ENCODE results near the gene TMEM117.
A peak's percentile ranks its signal among the peaks of the same experiment; 100 is the strongest.
"Not testable (repeated sequence)": the region's sequence is repeated elsewhere in the genome, so short reads cannot be mapped to it uniquely, and the experiment has no call there.

Gene TMEM117

GRCh38 chr12:44118946-44119345 is 283.1 kb downstream of the TMEM117 start:
- DNase-seq, result no peak

GRCh38 chr12:44126806-44127205 is 290.9 kb downstream of the TMEM117 start:
- DNase-seq, result no peak

- DNase-seq, result no peak
These were observed 292.3 kb downstream of the TMEM117 start for GRCh38 chr12:44127966-44128710.

- peak; percentile 28 to 63 for DNase-seq
These were observed 307.3 kb downstream of the TMEM117 start for GRCh38 chr12:44143175-44143574.

- no peak for DNase-seq
These were observed 313.1 kb downstream of the TMEM117 start for GRCh38 chr12:44148936-44149335.

- DNase-seq, result peak in 1 of 2 experiments; percentile 58
These were observed 318.2 kb downstream of the TMEM117 start for GRCh38 chr12:44154128-44154527.

- no peak for DNase-seq
These were observed 319.5 kb downstream of the TMEM117 start for GRCh38 chr12:44155358-44155757.

GRCh38 chr12:44157359-44157758 is 321.5 kb downstream of the TMEM117 start:
- DNase-seq, result no peak

GRCh38 chr12:44158746-44159145 is 322.9 kb downstream of the TMEM117 start:
- peak in 1 of 2 experiments; percentile 5 for DNase-seq

- peak in 1 of 2 experiments; percentile 15 for DNase-seq
These were observed 323.3 kb downstream of the TMEM117 start for GRCh38 chr12:44159216-44159615.

- no peak for DNase-seq
These were observed 324.0 kb downstream of the TMEM117 start for GRCh38 chr12:44159862-44160261.

- no peak for DNase-seq
These were observed 327.1 kb downstream of the TMEM117 start for GRCh38 chr12:44162961-44163360.

GRCh38 chr12:44174053-44174452 is 338.2 kb downstream of the TMEM117 start:
- no peak for DNase-seq

- DNase-seq, result no peak
These were observed 348.8 kb downstream of the TMEM117 start for GRCh38 chr12:44184499-44185206.

- no peak for DNase-seq
These were observed 357.4 kb downstream of the TMEM117 start for GRCh38 chr12:44193281-44193680.

GRCh38 chr12:44195719-44196118 is 359.8 kb downstream of the TMEM117 start:
- not testable (repeated sequence) for DNase-seq

GRCh38 chr12:44206045-44206444 is 370.2 kb downstream of the TMEM117 start:
- DNase-seq, result no peak

GRCh38 chr12:44217146-44217883 is 381.4 kb downstream of the TMEM117 start:
- no peak for DNase-seq

GRCh38 chr12:44223736-44224135 is 387.9 kb downstream of the TMEM117 start:
- peak; percentile 40 to 73 for DNase-seq

- DNase-seq, result peak; percentile 32 to 58
These were observed 388.7 kb downstream of the TMEM117 start for GRCh38 chr12:44224399-44225148.

- DNase-seq, result peak; percentile 32 to 80
These were observed 389.2 kb downstream of the TMEM117 start for GRCh38 chr12:44225149-44225510.

GRCh38 chr12:44227616-44228015 is 391.7 kb downstream of the TMEM117 start:
- DNase-seq, result peak in 1 of 2 experiments; percentile 22

- no peak for DNase-seq
These were observed 394.0 kb downstream of the TMEM117 start for GRCh38 chr12:44229846-44230245.
